Cardiac muscle cell (in vitro differentiated cells and primary cell): ENCODE measurements around the gene BTBD18. TPM values are rescaled to one million over a fixed set of nuclear protein-coding genes. Genes with fewer than 3 reads are reported as not detected.

ENCODE experiments used
- DNase-seq, 2 donors: peaks; one replicate each; pipeline versions ENCODE4 v3.0.0 to v3.0.0-alpha.2; 2010 to 2017; ENCODE audit warnings: low read depth in 1 of 2, low spot score in 1 of 2
- H3K27ac ChIP-seq: fragments of 200-600 bp; sonication (generic); 2 replicates; pipeline ENCODE4 v1.5.1; 2016
- H3K27me3 ChIP-seq: fragments of 200-600 bp; sonication (generic); 2 replicates; pipeline ENCODE4 v1.6.0; 2016; ENCODE audit warnings: control low read depth
- H3K36me3 ChIP-seq: fragments of 200-600 bp; sonication (generic); 2 replicates; pipeline ENCODE4 v1.5.1; 2016; ENCODE audit warnings: control low read depth
- H3K4me1 ChIP-seq: fragments of 200-600 bp; sonication (generic); 2 replicates; pipeline ENCODE4 v1.8.1; 2017; ENCODE audit warnings: low read depth, mild to moderate bottlenecking, mixed run types
- H3K4me3 ChIP-seq: fragments of 200-600 bp; sonication (generic); 2 replicates; pipeline ENCODE4 v1.5.1; 2016; ENCODE audit warnings: mild to moderate bottlenecking
- H3K9me3 ChIP-seq: fragments of 200-600 bp; sonication (generic); 2 replicates; pipeline ENCODE4 v1.5.1; 2017; ENCODE audit warnings: low read depth, mild to moderate bottlenecking, control low read depth
- CTCF ChIP-seq: IDR thresholded peaks from 2 replicates; pipeline ENCODE4 v1.5.1; 2012; ENCODE audit warnings: low read depth, mild to moderate bottlenecking, low read length
- polyA plus RNA-seq: library from polyadenylated mRNA; unstranded; fragments of >200 nt; fragmentation: Nextera tagmentation; extraction: Ambion mirVana; gene quantifications from 2 replicates; pipeline ENCODE4 v1.2.1, GENCODE V29; 2016
- total RNA-seq: library from RNA; depleted of rRNA; stranded (reverse); fragments of >200 nt; gene quantifications from 2 replicates; pipeline ENCODE4 v1.2.3, GENCODE V29; 2016

BTBD18 gene
- total and polyA plus RNA-seq, 2 experiments from 2014 or later, result 1.5 TPM; not detected in 1

- Histone ChIP-seq H3K27ac (no peak overlapping the region), H3K4me1 (no peaks in the 10 kb centered on the region), H3K4me3 (no peak overlapping the region), H3K36me3 (peaks cover 56% of the 10 kb centered on the region), H3K27me3 (no peaks in the 10 kb centered on the region), H3K9me3 (no peaks in the 10 kb centered on the region)
- TF ChIP-seq CTCF, result no peak
- DNase-seq, result no peak
These were observed 51.8 kb downstream of the BTBD18 start for GRCh38 chr11:57699813-57700212.

GRCh38 chr11:57698843-57699365 lies 52.7 kb downstream of the BTBD18 start:
- no peak overlapping the region for H3K4me3 ChIP-seq
- peaks cover 65% of the 10 kb centered on the region for H3K36me3 ChIP-seq

More at GRCh38 chr11:57698843-57699365, 52.7 kb downstream of the BTBD18 start:
- Histone ChIP-seq H3K9me3 (no peaks in the 10 kb centered on the region), H3K27ac (no peak overlapping the region), H3K27me3 (no peaks in the 10 kb centered on the region), H3K4me1 (no peaks in the 10 kb centered on the region)
- no peak for TF ChIP-seq CTCF
- no peak for DNase-seq

Other genes with a start within 250 kb of the BTBD18 start
- 13.3 and 24.6 TPM in 2 replicates for gene SLC43A1, start 236.1 kb downstream of the BTBD18 start, total RNA-seq
- 11.2 and 23.7 TPM in 2 replicates for gene SLC43A1, start 236.1 kb downstream of the BTBD18 start, polyA plus RNA-seq
- gene TIMM10, start 221.1 kb downstream of the BTBD18 start, total RNA-seq, result 32.6 and 45.1 TPM in 2 replicates
- 57.3 and 64.7 TPM in 2 replicates for gene TIMM10, start 221.1 kb downstream of the BTBD18 start, polyA plus RNA-seq
- gene SMTNL1, start 214.2 kb downstream of the BTBD18 start, total RNA-seq, result 0.11 TPM in 1 of 2 replicates, not detected in the other
- gene SMTNL1, start 214.2 kb downstream of the BTBD18 start, polyA plus RNA-seq, result 0.47 and 0.89 TPM in 2 replicates
- gene UBE2L6, start 184.1 kb downstream of the BTBD18 start, total RNA-seq, result 113 and 129 TPM in 2 replicates
- gene UBE2L6, start 184.1 kb downstream of the BTBD18 start, polyA plus RNA-seq, result 158 and 231 TPM in 2 replicates
- gene SERPING1, start 154.1 kb downstream of the BTBD18 start, total RNA-seq, result 42.8 and 51.9 TPM in 2 replicates
- 80.7 and 123 TPM in 2 replicates for gene SERPING1, start 154.1 kb downstream of the BTBD18 start, polyA plus RNA-seq
- gene YPEL4, start 101.9 kb downstream of the BTBD18 start, total RNA-seq, result 0.70 and 1.3 TPM in 2 replicates
- gene YPEL4, start 101.9 kb downstream of the BTBD18 start, polyA plus RNA-seq, result 1.1 and 2.1 TPM in 2 replicates
- gene CLP1, start 94.1 kb downstream of the BTBD18 start, total RNA-seq, result 16.5 and 17.2 TPM in 2 replicates
- gene CLP1, start 94.1 kb downstream of the BTBD18 start, polyA plus RNA-seq, result 16.7 and 17.9 TPM in 2 replicates
- 30.9 and 36.8 TPM in 2 replicates for gene ZDHHC5, start 83.7 kb downstream of the BTBD18 start, total RNA-seq
- gene ZDHHC5, start 83.7 kb downstream of the BTBD18 start, polyA plus RNA-seq, result 24.9 and 32.1 TPM in 2 replicates
- 20.2 and 48.4 TPM in 2 replicates for gene MED19, start 39.6 kb downstream of the BTBD18 start, total RNA-seq
- 33.7 and 37.0 TPM in 2 replicates for gene MED19, start 39.6 kb downstream of the BTBD18 start, polyA plus RNA-seq
- 49.6 and 95.3 TPM in 2 replicates for gene TMX2, start 39.2 kb downstream of the BTBD18 start, total RNA-seq
- 113 and 140 TPM in 2 replicates for gene TMX2, start 39.2 kb downstream of the BTBD18 start, polyA plus RNA-seq
- gene SELENOH, start 10.3 kb downstream of the BTBD18 start, total RNA-seq, result 311 and 358 TPM in 2 replicates
- 257 and 289 TPM in 2 replicates for gene SELENOH, start 10.3 kb downstream of the BTBD18 start, polyA plus RNA-seq
- gene CTNND1, start 10.0 kb upstream of the BTBD18 start, total RNA-seq, result 125 and 153 TPM in 2 replicates
- 95.4 and 125 TPM in 2 replicates for gene CTNND1, start 10.0 kb upstream of the BTBD18 start, polyA plus RNA-seq